ENCODE measurements around the gene TNIP2. TPM values are rescaled to one million over a fixed set of nuclear protein-coding genes. Genes with fewer than 3 reads are reported as not detected.

The TNIP2 gene
- total and polyA plus RNA-seq, 10 donors, result 32.7 to 53.5 (median 47.9) TPM

- H3K27ac ChIP-seq, result no peak overlapping the region
- DNase-seq, result peak; percentile 54
- H3K9me3 ChIP-seq, result peaks cover 0 to 17% (median 14%) of the 10 kb centered on the region in 8 donors
- TF ChIP-seq POLR2AphosphoS5 (IDR thresholded peaks at IDR 0.05) (no peak), CTCF (IDR thresholded peaks at IDR 0.05 in 8 of 11, conservative IDR thresholded peaks at IDR 0.05 in 3 of 11) (no peak), POLR2A (IDR thresholded peaks at IDR 0.05) (no peak)
- no peak overlapping the region for H3K4me3 ChIP-seq
- H3K4me1 ChIP-seq, result peaks cover 0 to 7% (median 2%) of the 10 kb centered on the region in 6 donors
- WGBS, 5 donors, result 81 to 98% (median 96%) methylated on average over 6 of the region's 6 CpGs
- no peaks in the 10 kb centered on the region for H3K27me3 ChIP-seq (replicated peaks in 1 of 7)
- peaks cover 0 to 75% (median 38%) of the 10 kb centered on the region in 6 donors for H3K36me3 ChIP-seq
- intact Hi-C loops (cut with DNase I; ENCODE audit: low total_unique reads), result no loop called here
These were observed 23.6 kb downstream of the TNIP2 start for GRCh38 chr4:2732526-2732925.

GRCh38 chr4:2731907-2732317, 24.2 kb downstream of the TNIP2 start:
- TF ChIP-seq POLR2AphosphoS5 (IDR thresholded peaks at IDR 0.05), result peak in 2 of 3 donors; percentile 15 to 65
- no peak for TF ChIP-seq CTCF (IDR thresholded peaks at IDR 0.05 in 8 of 11, conservative IDR thresholded peaks at IDR 0.05 in 3 of 11)
- Histone ChIP-seq H3K9me3 (peaks cover 0 to 17% (median 14%) of the 10 kb centered on the region in 8 donors), H3K27me3 (replicated peaks in 1 of 7) (no peaks in the 10 kb centered on the region), H3K27ac (no peak overlapping the region), H3K4me1 (peaks cover 0 to 7% (median 2%) of the 10 kb centered on the region in 6 donors), H3K36me3 (peaks cover 0 to 81% (median 38%) of the 10 kb centered on the region in 6 donors), H3K4me3 (no peak overlapping the region)
- intact Hi-C loops (cut with DNase I; ENCODE audit: low total_unique reads), result no loop called here
- WGBS, 5 donors, result 86 to 95% (median 92%) methylated on average over 28 of the region's 28 CpGs
- peak; percentile 58 for DNase-seq

- H3K36me3 ChIP-seq, result peaks cover 0 to 94% (median 35%) of the 10 kb centered on the region in 6 donors
- H3K27ac ChIP-seq, result no peak overlapping the region
- H3K4me3 ChIP-seq, result no peak overlapping the region
- TF ChIP-seq POLR2A (IDR thresholded peaks at IDR 0.05) (no peak), POLR2AphosphoS5 (IDR thresholded peaks at IDR 0.05) (peak in 1 of 3 donors; percentile 43), CTCF (IDR thresholded peaks at IDR 0.05 in 8 of 11, conservative IDR thresholded peaks at IDR 0.05 in 3 of 11) (no peak)
- H3K27me3 ChIP-seq (replicated peaks in 1 of 7), result no peaks in the 10 kb centered on the region
- peaks cover 0 to 4% (median 1%) of the 10 kb centered on the region in 6 donors for H3K4me1 ChIP-seq
- 95 to 99% (median 98%) methylated on average over 9 of the region's 9 CpGs for WGBS, 5 donors
- no peaks in the 10 kb centered on the region for H3K9me3 ChIP-seq
- intact Hi-C loops (cut with DNase I; ENCODE audit: low total_unique reads), result no loop called here
- DNase-seq, result no peak
These were observed 26.6 kb downstream of the TNIP2 start for GRCh38 chr4:2729533-2729875.

GRCh38 chr4:2728806-2729532, 27.2 kb downstream of the TNIP2 start:
- no peaks in the 10 kb centered on the region for H3K9me3 ChIP-seq
- no peak for TF ChIP-seq CTCF (IDR thresholded peaks at IDR 0.05 in 8 of 11, conservative IDR thresholded peaks at IDR 0.05 in 3 of 11)
- no peak for TF ChIP-seq POLR2A (IDR thresholded peaks at IDR 0.05)
- TF ChIP-seq POLR2AphosphoS5 (IDR thresholded peaks at IDR 0.05), result no peak
- no peak overlapping the region for H3K27ac ChIP-seq
- intact Hi-C loops (cut with DNase I; ENCODE audit: low total_unique reads), result no loop called here
- H3K4me1 ChIP-seq, result no peaks in the 10 kb centered on the region
- no peaks in the 10 kb centered on the region for H3K27me3 ChIP-seq (replicated peaks in 1 of 7)
- 93 to 97% (median 95%) methylated on average over 12 of the region's 12 CpGs for WGBS, 5 donors
- H3K4me3 ChIP-seq, result no peak overlapping the region
- DNase-seq, result peak; percentile 12
- H3K36me3 ChIP-seq, result peaks cover 0 to 95% (median 35%) of the 10 kb centered on the region in 6 donors

Measured in spleen (tissue), 11 donors.